Ovary (tissue), 9 donors: Measurements from ENCODE around the gene MYCBPAP. TPM values are rescaled to one million over a fixed set of nuclear protein-coding genes. Genes with fewer than 3 reads are reported as not detected.

Experiments
- DNase-seq, 5 donors: peaks; one replicate each; pipeline ENCODE4 v3.0.0-alpha.2; 2019 to 2020
- H3K27ac ChIP-seq, 2 donors: fragments of 200-600 bp; one replicate each; pipeline versions ENCODE4 v1.5.1 to v1.8.0; 2019 to 2022
- H3K27me3 ChIP-seq: fragments of 200-600 bp; one replicate; pipeline ENCODE4 v1.8.0; 2022
- H3K36me3 ChIP-seq: fragments of 200-600 bp; sonication (generic); one replicate; pipeline ENCODE4 v1.5.1; 2019
- H3K4me1 ChIP-seq: one replicate; pipeline ENCODE4 v1.8.1; 2013; ENCODE audit warnings: mild to moderate bottlenecking, moderate library complexity; ENCODE audit not compliant: insufficient read depth
- H3K4me3 ChIP-seq: fragments of 200-600 bp; sonication (generic); one replicate; pipeline ENCODE4 v1.5.1; 2017
- H3K9me3 ChIP-seq, 2 donors: fragments of 200-600 bp in 1 of 2; sonication (generic) in 1 of 2; one replicate each; pipeline versions ENCODE4 v1.5.1 to v1.8.1; 2013 to 2019; ENCODE audit warnings: mild to moderate bottlenecking in 1 of 2, moderate library complexity in 1 of 2
- EP300 ChIP-seq: sonication (generic); formaldehyde crosslinking; IDR thresholded peaks from one replicate; pipeline ENCODE4 v1.6.1; 2017; ENCODE audit warnings: antibody characterized with exemption
- POLR2A ChIP-seq: fragments of 450-650 bp; IDR thresholded peaks from one replicate; pipeline ENCODE4 v1.6.1; 2017; ENCODE audit warnings: antibody characterized with exemption, mild to moderate bottlenecking, moderate library complexity
- WGBS, 3 donors: extraction: QIAGEN DNeasy Blood & Tissue Kit in 1 of 3; methylation state at CpG; one replicate each; pipeline versions ENCODE4 v1.1.5 to v1.1.7; 2013 to 2017; 5-methylcytosine and 5-hydroxymethylcytosine counted together
- intact Hi-C, 4 donors: fragments of 100-400 bp; cut with DNase I; formaldehyde crosslinking; loops; one replicate each; pipeline versions ENCODE4 v1.11.0 to v1.15.1; 2022 to 2023
- polyA plus RNA-seq, 2 donors: library from polyadenylated mRNA; stranded (reverse); fragments of 200-250 nt in 1 of 2; fragments of 350-450 nt in 1 of 2; fragmentation: Illumina TruSeq in 1 of 2; extraction: RNeasy Lipid Tissue Mini Kit (QIAGEN cat#74804) in 1 of 2; gene quantifications; one replicate each; pipeline ENCODE4 v1.2.3, GENCODE V29; 2013 to 2014
- total RNA-seq, 7 donors: library from RNA; depleted of rRNA in 2 of 7; stranded (reverse); fragments of >200 nt in 2 of 7; fragmentation: NEBNext Ultra II Directional in 3 of 7; extraction: Animal tissue kit (Norgen Biotek cat#: 25700) in 3 of 7; gene quantifications; one replicate each; pipeline versions ENCODE4 v1.1.0 to v1.2.4, GENCODE V29; 2016 to 2023
- TF ChIP-seq, protein P1 (sequence below), 3 donors: fragments of 450-650 bp in 2 of 3; fragments of 200-600 bp in 1 of 3; IDR thresholded peaks; one replicate each; pipeline versions ENCODE4 v1.5.1 to v1.8.0; 2016 to 2022; ENCODE audit warnings: antibody characterized with exemption in 3 of 3, mild to moderate bottlenecking in 1 of 3
- donor health status: DM: no; HTN: no; CAD: no; lungs with moderate emphysema.
- donor health status: DM: no; HTN: no; CAD: no.
- donor health status: Bipolar disorder and iron deficiency.
- donor health status: DM: yes; HTN: yes; CAD: no.
- donor health status: DM: no; HTN: no; CAD: no.
- donor health status: DM: yes; HTN: yes; CAD: no.

MYCBPAP gene
- total and polyA plus RNA-seq, 9 donors, result 2.5 to 9.7 (median 4.5) TPM

GRCh38 chr17:50573866-50574611, 65.8 kb downstream of the MYCBPAP start:
- Histone ChIP-seq H3K27ac (no peak overlapping the region), H3K36me3 (no peaks in the 10 kb centered on the region), H3K4me3 (no peak overlapping the region), H3K27me3 (no peaks in the 10 kb centered on the region), H3K9me3 (no peaks in the 10 kb centered on the region), H3K4me1 (no peaks in the 10 kb centered on the region)
- intact Hi-C loops, result no loop called here
- no peak for DNase-seq
- WGBS, 3 donors, result 91 to 92% (median 91%) methylated on average over 12 of the region's 12 CpGs
- no peak for TF ChIP-seq POLR2A
- no peak for TF ChIP-seq EP300
- TF ChIP-seq, protein P1, sequence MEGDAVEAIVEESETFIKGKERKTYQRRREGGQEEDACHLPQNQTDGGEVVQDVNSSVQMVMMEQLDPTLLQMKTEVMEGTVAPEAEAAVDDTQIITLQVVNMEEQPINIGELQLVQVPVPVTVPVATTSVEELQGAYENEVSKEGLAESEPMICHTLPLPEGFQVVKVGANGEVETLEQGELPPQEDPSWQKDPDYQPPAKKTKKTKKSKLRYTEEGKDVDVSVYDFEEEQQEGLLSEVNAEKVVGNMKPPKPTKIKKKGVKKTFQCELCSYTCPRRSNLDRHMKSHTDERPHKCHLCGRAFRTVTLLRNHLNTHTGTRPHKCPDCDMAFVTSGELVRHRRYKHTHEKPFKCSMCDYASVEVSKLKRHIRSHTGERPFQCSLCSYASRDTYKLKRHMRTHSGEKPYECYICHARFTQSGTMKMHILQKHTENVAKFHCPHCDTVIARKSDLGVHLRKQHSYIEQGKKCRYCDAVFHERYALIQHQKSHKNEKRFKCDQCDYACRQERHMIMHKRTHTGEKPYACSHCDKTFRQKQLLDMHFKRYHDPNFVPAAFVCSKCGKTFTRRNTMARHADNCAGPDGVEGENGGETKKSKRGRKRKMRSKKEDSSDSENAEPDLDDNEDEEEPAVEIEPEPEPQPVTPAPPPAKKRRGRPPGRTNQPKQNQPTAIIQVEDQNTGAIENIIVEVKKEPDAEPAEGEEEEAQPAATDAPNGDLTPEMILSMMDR (IDR thresholded peaks at IDR 0.05), result no peak

- no peak for DNase-seq
- no peak overlapping the region for H3K4me3 ChIP-seq
- intact Hi-C loops, result no loop called here
- H3K27ac ChIP-seq, result no peak overlapping the region
- H3K36me3 ChIP-seq, result no peaks in the 10 kb centered on the region
- WGBS, 3 donors, result 90 to 92% (median 92%) methylated on average over 31 to 33 of the region's 33 CpGs
- TF ChIP-seq EP300, result no peak
- no peak for TF ChIP-seq POLR2A
- TF ChIP-seq, protein P1 (IDR thresholded peaks at IDR 0.05), result no peak
- no peaks in the 10 kb centered on the region for H3K9me3 ChIP-seq
- H3K27me3 ChIP-seq, result no peaks in the 10 kb centered on the region
- H3K4me1 ChIP-seq, result no peaks in the 10 kb centered on the region
Measured at GRCh38 chr17:50575581-50576210, 67.5 kb downstream of the MYCBPAP start.

DNA sequence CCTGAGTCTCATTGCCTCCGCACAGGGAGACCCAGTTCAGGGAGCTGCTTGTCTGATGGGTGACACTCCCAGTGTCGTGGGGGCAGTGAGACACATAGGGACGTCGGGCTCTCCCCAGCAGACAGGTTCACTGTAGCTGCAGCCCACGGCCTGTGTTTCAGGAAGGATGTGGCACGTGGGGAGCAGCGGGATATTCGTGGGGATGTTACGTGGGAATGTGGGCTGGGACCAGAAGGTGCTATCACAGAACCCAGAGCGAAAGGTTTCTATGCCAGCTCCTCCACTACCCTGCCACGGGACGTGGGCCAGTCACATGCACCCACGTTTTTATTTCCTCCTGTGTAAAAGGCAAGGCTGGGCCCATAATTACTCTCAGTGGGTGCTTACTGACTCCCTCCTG, 68.6 kb downstream of the MYCBPAP start:
- H3K36me3 ChIP-seq, result no peaks in the 10 kb centered on the region
- H3K4me1 ChIP-seq, result no peaks in the 10 kb centered on the region
- no peaks in the 10 kb centered on the region for H3K27me3 ChIP-seq
- no peak overlapping the region for H3K27ac ChIP-seq
- 85 to 90% (median 88%) methylated on average over 13 of the region's 13 CpGs for WGBS, 3 donors
- TF ChIP-seq EP300, result no peak
- TF ChIP-seq, protein P1 (IDR thresholded peaks at IDR 0.05), result no peak
- TF ChIP-seq POLR2A, result no peak
- intact Hi-C loops, result no loop called here
- H3K9me3 ChIP-seq, result no peaks in the 10 kb centered on the region
- DNase-seq, result no peak
- no peak overlapping the region for H3K4me3 ChIP-seq

DNA sequence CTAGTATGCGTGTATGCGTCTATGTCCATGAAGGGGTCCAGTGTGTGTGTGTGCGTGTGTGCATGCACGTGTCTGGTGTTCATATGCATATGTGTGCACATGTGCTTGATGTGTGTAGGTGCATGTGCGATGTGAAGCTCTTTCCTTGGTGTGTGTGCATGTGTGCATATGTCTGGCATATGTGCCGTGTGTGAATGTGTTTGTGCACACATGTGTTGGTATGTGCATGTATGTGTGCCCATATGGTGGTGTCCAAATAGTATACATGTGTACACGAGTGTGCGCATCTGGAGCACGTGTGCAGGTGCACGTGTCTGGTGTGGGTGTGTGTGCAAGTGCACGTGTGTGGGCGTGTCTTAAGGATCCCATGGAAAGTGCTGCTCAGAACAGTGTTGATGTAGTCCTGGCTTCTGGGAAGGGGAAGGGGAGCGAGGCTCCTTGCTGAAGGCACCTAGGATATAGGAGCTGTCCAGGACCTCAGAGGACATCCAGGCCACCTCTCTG, 69.3 kb downstream of the MYCBPAP start:
- Histone ChIP-seq H3K27me3 (no peaks in the 10 kb centered on the region), H3K36me3 (no peaks in the 10 kb centered on the region), H3K27ac (no peak overlapping the region), H3K9me3 (no peaks in the 10 kb centered on the region), H3K4me3 (no peak overlapping the region), H3K4me1 (no peaks in the 10 kb centered on the region)
- TF ChIP-seq, protein P1 (IDR thresholded peaks at IDR 0.05), result no peak
- TF ChIP-seq EP300, result no peak
- no peak for TF ChIP-seq POLR2A
- no peak for DNase-seq
- intact Hi-C loops, result no loop called here
- WGBS, 3 donors, result 88 to 91% (median 89%) methylated on average over 13 of the region's 13 CpGs
